Measurements from ENCODE around the gene EIF2B5. TPM values are rescaled to one million over a fixed set of nuclear protein-coding genes. Genes with fewer than 3 reads are reported as not detected.

EIF2B5 gene
- total RNA-seq, 1 experiment from 2014 or later = 70.1 TPM

Other genes starting within 250 kb of the EIF2B5 start
- 8.3 and 10.6 TPM in 2 replicates for gene ABCC5, start 117.5 kb upstream of the EIF2B5 start, total RNA-seq (2014; rRNA removed; shearing (Covaris generic))
- not detected in 2 replicates for gene HTR3D, start 103.6 kb upstream of the EIF2B5 start, total RNA-seq (2014; rRNA removed; shearing (Covaris generic))
- gene HTR3C, start 82.3 kb upstream of the EIF2B5 start, total RNA-seq (2014; rRNA removed; shearing (Covaris generic)) = not detected in 2 replicates
- not detected in 2 replicates for gene HTR3E, start 38.3 kb upstream of the EIF2B5 start, total RNA-seq (2014; rRNA removed; shearing (Covaris generic))
- gene DVL3, start 20.0 kb downstream of the EIF2B5 start, total RNA-seq (2014; rRNA removed; shearing (Covaris generic)) = 15.8 and 17.6 TPM in 2 replicates
- gene AP2M1, start 39.5 kb downstream of the EIF2B5 start, total RNA-seq (2014; rRNA removed; shearing (Covaris generic)) = 766 and 810 TPM in 2 replicates
- 18.5 and 36.8 TPM in 2 replicates for gene ABCF3, start 50.8 kb downstream of the EIF2B5 start, total RNA-seq (2014; rRNA removed; shearing (Covaris generic))
- not detected in 2 replicates for gene VWA5B2, start 94.2 kb downstream of the EIF2B5 start, total RNA-seq (2014; rRNA removed; shearing (Covaris generic))
- 98.6 and 110 TPM in 2 replicates for gene ALG3, start 113.6 kb downstream of the EIF2B5 start, total RNA-seq (2014; rRNA removed; shearing (Covaris generic))
- 19.5 and 21.6 TPM in 2 replicates for gene EEF1AKMT4, start 114.3 kb downstream of the EIF2B5 start, total RNA-seq (2014; rRNA removed; shearing (Covaris generic))
- gene CAMK2N2, start 126.2 kb downstream of the EIF2B5 start, total RNA-seq (2014; rRNA removed; shearing (Covaris generic)) = 0.47 and 1.6 TPM in 2 replicates
- gene ECE2, start 140.7 kb downstream of the EIF2B5 start, total RNA-seq (2014; rRNA removed; shearing (Covaris generic)) = not detected in 2 replicates
- 691 and 864 TPM in 2 replicates for gene PSMD2, start 163.9 kb downstream of the EIF2B5 start, total RNA-seq (2014; rRNA removed; shearing (Covaris generic))
- 216 and 235 TPM in 2 replicates for gene EIF4G1, start 179.2 kb downstream of the EIF2B5 start, total RNA-seq (2014; rRNA removed; shearing (Covaris generic))
- 18.4 and 22.2 TPM in 2 replicates for gene FAM131A, start 202.2 kb downstream of the EIF2B5 start, total RNA-seq (2014; rRNA removed; shearing (Covaris generic))
- gene CLCN2, start 226.2 kb downstream of the EIF2B5 start, total RNA-seq (2014; rRNA removed; shearing (Covaris generic)) = 3.3 and 4.7 TPM in 2 replicates
- gene POLR2H, start 226.4 kb downstream of the EIF2B5 start, total RNA-seq (2014; rRNA removed; shearing (Covaris generic)) = 250 and 279 TPM in 2 replicates
- 0.43 and 0.74 TPM in 2 replicates for gene THPO, start 242.8 kb downstream of the EIF2B5 start, total RNA-seq (2014; rRNA removed; shearing (Covaris generic))
- 1.3 and 3.6 TPM in 2 replicates for gene CHRD, start 244.7 kb downstream of the EIF2B5 start, total RNA-seq (2014; rRNA removed; shearing (Covaris generic))